ENCODE results near the gene GEMIN2.
"Not testable (repeated sequence)": the region's sequence is repeated elsewhere in the genome, so short reads cannot be mapped to it uniquely, and the experiment has no call there.

GEMIN2 gene

DNA sequence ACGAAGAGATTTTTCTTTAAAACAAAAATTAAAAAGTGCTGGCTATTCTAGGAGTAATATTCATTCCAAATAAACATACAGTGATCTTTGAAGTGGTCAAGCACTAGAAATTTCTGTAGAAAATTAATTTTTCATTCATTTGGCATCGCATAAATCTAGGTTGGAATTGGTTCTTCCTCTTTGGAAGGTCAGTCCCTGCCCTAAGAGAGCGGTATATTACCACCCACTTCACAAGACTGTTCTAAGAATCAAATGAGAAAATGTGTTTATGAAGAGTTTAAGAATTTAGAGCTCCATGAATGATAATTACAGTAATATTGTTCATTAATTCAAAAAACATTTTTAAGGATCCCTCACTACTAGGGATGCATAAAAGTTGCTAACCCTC lies 444 bp upstream of the GEMIN2 start:
- TF ChIP-seq CTCF (IDR thresholded peaks at IDR 0.05; ENCODE audit: control insufficient read depth, insufficient read depth, low read depth, low read length, missing control alignments): no peak
- no peak for DNase-seq (ENCODE audit: low read depth)

GRCh38 chr14:39122330-39123138 lies 8.4 kb downstream of the GEMIN2 start:
- DNase-seq (ENCODE audit: low read depth): no peak
- H3K4me3 ChIP-seq (ENCODE audit: control insufficient read depth, low read depth, low read length): no peak overlapping the region
- TF ChIP-seq CTCF (IDR thresholded peaks at IDR 0.05; ENCODE audit: control insufficient read depth, insufficient read depth, low read depth, low read length, missing control alignments): no peak

More for the DNA sequence above, 444 bp upstream of the GEMIN2 start:
- peak overlapping the region; percentile 96 for H3K4me3 ChIP-seq (ENCODE audit: control insufficient read depth, low read depth, low read length)

- not testable (repeated sequence) for H3K4me3 ChIP-seq (ENCODE audit: control insufficient read depth, low read depth, low read length); DNase-seq (ENCODE audit: low read depth)
Measured at GRCh38 chr14:39137835-39138234, 23.7 kb downstream of the GEMIN2 start.

DNA sequence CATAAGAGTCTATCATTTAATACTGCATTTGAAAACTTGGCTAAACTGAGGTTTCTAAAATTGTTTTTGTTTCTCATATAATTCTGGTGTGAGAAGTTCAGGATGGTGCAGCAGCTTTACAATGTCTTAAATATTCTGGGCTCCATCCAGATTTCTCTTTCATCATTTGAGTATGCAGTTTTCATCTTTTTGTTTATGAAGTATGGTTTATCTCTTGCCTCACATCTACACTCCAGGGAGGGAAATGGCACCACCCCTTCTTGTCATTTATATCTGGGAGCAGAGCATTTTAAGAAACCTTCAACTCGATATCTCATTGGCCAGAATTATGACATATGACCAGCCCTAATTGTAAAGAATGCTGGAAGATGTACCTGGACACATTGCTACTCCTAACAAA lies 24.3 kb downstream of the GEMIN2 start:
- TF ChIP-seq CTCF (IDR thresholded peaks at IDR 0.05; ENCODE audit: control insufficient read depth, insufficient read depth, low read depth, low read length, missing control alignments): no peak
- H3K4me3 ChIP-seq (ENCODE audit: control insufficient read depth, low read depth, low read length): no peak overlapping the region
- no peak for DNase-seq (ENCODE audit: low read depth)

GRCh38 chr14:39140170-39140569 lies 26.0 kb downstream of the GEMIN2 start:
- no peak overlapping the region for H3K4me3 ChIP-seq (ENCODE audit: control insufficient read depth, low read depth, low read length)
- TF ChIP-seq CTCF (IDR thresholded peaks at IDR 0.05; ENCODE audit: control insufficient read depth, insufficient read depth, low read depth, low read length, missing control alignments): no peak
- no peak for DNase-seq (ENCODE audit: low read depth)

GRCh38 chr14:39141623-39142022 lies 27.5 kb downstream of the GEMIN2 start:
- not testable (repeated sequence) for DNase-seq (ENCODE audit: low read depth)

GRCh38 chr14:39143226-39143625 lies 29.1 kb downstream of the GEMIN2 start:
- not testable (repeated sequence) for H3K4me3 ChIP-seq (ENCODE audit: control insufficient read depth, low read depth, low read length); DNase-seq (ENCODE audit: low read depth)

More at GRCh38 chr14:39141623-39142022, 27.5 kb downstream of the GEMIN2 start:
- H3K4me3 ChIP-seq (ENCODE audit: control insufficient read depth, low read depth, low read length): not testable (repeated sequence)

DNA sequence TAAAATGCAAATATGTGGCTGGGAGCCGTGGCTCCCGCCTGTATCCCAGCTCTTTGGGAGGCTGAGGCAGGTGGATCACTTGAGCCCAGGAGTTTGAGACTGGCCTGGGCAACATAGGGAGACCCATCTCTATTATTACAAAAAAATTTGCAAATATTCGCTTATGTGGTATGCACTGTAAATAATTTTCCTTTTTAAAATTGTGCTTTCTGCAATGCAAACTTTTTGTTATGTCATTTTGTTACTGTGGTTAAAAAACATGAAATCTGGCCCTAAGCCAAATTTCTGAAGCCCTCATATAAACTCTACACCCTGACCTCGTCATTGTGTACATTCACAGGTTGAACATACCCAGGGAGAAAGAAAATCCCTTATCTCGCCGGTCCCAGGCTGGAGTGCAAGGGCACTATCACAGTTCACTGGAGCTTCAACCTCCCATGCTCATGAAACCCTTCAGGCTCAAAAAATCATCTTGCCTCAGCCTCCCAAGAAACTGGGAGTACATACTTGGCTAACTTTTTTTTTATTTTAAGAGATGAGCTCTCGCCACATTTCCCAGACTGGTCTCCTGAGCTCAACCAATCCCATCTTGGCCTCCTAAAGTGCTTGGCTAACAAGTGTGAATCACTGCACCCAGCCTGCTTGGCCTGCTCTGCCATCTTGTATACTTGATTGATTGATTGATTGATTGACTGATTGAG lies 31.3 kb downstream of the GEMIN2 start:
- no peak for DNase-seq (ENCODE audit: low read depth)
- H3K4me3 ChIP-seq (ENCODE audit: control insufficient read depth, low read depth, low read length): no peak overlapping the region
- TF ChIP-seq CTCF (IDR thresholded peaks at IDR 0.05; ENCODE audit: control insufficient read depth, insufficient read depth, low read depth, low read length, missing control alignments): no peak
